Lung (tissue), 12 donors: ENCODE measurements around the gene HTR2C. TPM values are rescaled to one million over a fixed set of nuclear protein-coding genes. Genes with fewer than 3 reads are reported as not detected.

Source experiments
- ATAC-seq: fragments of 200-7000 bp; cut with Tn5 transposase; one replicate; pipeline ENCODE4 v1.9.1; 2020; ENCODE audit warnings: moderate number of reproducible peaks; ENCODE audit not compliant: insufficient read depth, low FRiP score
- DNase-seq, 3 donors: peaks; one replicate each; pipeline ENCODE4 v3.0.0-alpha.2; 2013 to 2017
- H3K27ac ChIP-seq, 2 donors: one replicate each; pipeline ENCODE4 v1.5.1; 2013; ENCODE audit warnings: mild to moderate bottlenecking in 2 of 2, moderate library complexity in 2 of 2, control low read depth in 1 of 2, inconsistent platforms in 1 of 2, low read depth in 1 of 2, low read length in 1 of 2
- H3K27me3 ChIP-seq, 3 donors: one replicate each; pipeline ENCODE4 v1.5.1; 2013; ENCODE audit warnings: low read length in 2 of 3; ENCODE audit not compliant: control insufficient read depth in 3 of 3, insufficient read depth in 3 of 3
- H3K36me3 ChIP-seq, 4 donors: one replicate each; pipeline ENCODE4 v1.5.1; 2013; ENCODE audit warnings: low read length in 4 of 4, mild to moderate bottlenecking in 1 of 4, moderate library complexity in 1 of 4; ENCODE audit not compliant: control insufficient read depth in 4 of 4, insufficient read depth in 4 of 4
- H3K4me1 ChIP-seq, 5 donors: one replicate each; pipeline ENCODE4 v1.5.1; 2013; ENCODE audit warnings: low read length in 5 of 5, mild to moderate bottlenecking in 2 of 5, moderate library complexity in 1 of 5; ENCODE audit not compliant: control insufficient read depth in 5 of 5, insufficient read depth in 5 of 5
- H3K4me3 ChIP-seq: one replicate; pipeline ENCODE4 v1.5.1; 2013; ENCODE audit warnings: mild to moderate bottlenecking, control low read depth, moderate library complexity
- H3K9ac ChIP-seq, 2 donors: one replicate each; pipeline ENCODE4 v1.5.1; 2013; ENCODE audit warnings: low read length in 2 of 2, control low read depth in 1 of 2; ENCODE audit not compliant: insufficient read depth in 1 of 2
- H3K9me3 ChIP-seq, 4 donors: one replicate each; pipeline ENCODE4 v1.5.1; 2013; ENCODE audit warnings: low read length in 3 of 4, mild to moderate bottlenecking in 1 of 4, moderate library complexity in 1 of 4; ENCODE audit not compliant: control insufficient read depth in 4 of 4, insufficient read depth in 3 of 4
- WGBS, 2 donors: extraction: QIAGEN DNeasy Blood & Tissue Kit; methylation state at CpG; one replicate each; pipeline ENCODE4 v1.1.7; 2013; 5-methylcytosine and 5-hydroxymethylcytosine counted together
- polyA plus RNA-seq, 2 donors: library from polyadenylated mRNA; stranded (reverse); fragments of 200-250 nt; gene quantifications; one replicate each; pipeline ENCODE4 v1.2.1, GENCODE V29; 2013
- total RNA-seq, 2 donors: library from RNA; depleted of rRNA in 1 of 2; stranded (reverse); fragments of >200 nt in 1 of 2; gene quantifications; one replicate each; pipeline ENCODE4 v1.2.1, GENCODE V29; 2014 to 2021
- TF ChIP-seq, protein P1 (sequence below): IDR thresholded peaks from 2 replicates; pipeline ENCODE4 v1.5.1; 2012; ENCODE audit warnings: mild to moderate bottlenecking; ENCODE audit errors: control extremely low read depth, extremely low read depth
- donor health status: control.
- donor health status: control.
- donor health status: Bipolar disorder and iron deficiency.
- donor health status: healthy.
- donor health status: DM: yes; HTN: yes; CAD: no.

Gene HTR2C
- total and polyA plus RNA-seq, 4 donors: 0.23 TPM; not detected in 3

DNA sequence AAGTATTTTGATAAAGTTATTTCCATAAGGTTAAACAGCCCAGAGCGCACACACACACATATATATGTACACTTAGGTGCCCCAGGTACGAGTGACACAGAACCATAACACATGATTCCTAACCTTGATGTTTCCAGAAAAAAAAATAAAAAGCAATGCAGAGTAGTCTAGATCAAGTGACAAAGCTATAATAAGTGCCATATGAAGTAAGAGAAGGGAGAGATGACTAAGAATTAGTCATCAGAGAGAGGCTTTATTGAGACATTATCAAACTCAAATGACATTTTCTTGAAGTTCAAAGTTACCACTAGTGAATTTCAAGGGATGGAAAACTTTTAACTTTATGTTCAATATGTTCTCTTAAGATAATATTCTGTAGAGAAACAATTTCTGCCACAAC is 215.0 kb downstream of the HTR2C start:
- Histone ChIP-seq H3K9me3 (no peaks in the 10 kb centered on the region), H3K9ac (no peak overlapping the region), H3K4me1 (no peaks in the 10 kb centered on the region), H3K36me3 (no peaks in the 10 kb centered on the region), H3K27ac (no peak overlapping the region), H3K27me3 (peaks cover 0 to 21% (median 4%) of the 10 kb centered on the region in 3 donors), H3K4me3 (no peak overlapping the region)
- WGBS, 2 donors: 64 to 81% methylated on average over 2 of the region's 2 CpGs
- TF ChIP-seq, protein P1, sequence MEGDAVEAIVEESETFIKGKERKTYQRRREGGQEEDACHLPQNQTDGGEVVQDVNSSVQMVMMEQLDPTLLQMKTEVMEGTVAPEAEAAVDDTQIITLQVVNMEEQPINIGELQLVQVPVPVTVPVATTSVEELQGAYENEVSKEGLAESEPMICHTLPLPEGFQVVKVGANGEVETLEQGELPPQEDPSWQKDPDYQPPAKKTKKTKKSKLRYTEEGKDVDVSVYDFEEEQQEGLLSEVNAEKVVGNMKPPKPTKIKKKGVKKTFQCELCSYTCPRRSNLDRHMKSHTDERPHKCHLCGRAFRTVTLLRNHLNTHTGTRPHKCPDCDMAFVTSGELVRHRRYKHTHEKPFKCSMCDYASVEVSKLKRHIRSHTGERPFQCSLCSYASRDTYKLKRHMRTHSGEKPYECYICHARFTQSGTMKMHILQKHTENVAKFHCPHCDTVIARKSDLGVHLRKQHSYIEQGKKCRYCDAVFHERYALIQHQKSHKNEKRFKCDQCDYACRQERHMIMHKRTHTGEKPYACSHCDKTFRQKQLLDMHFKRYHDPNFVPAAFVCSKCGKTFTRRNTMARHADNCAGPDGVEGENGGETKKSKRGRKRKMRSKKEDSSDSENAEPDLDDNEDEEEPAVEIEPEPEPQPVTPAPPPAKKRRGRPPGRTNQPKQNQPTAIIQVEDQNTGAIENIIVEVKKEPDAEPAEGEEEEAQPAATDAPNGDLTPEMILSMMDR: no peak
- DNase-seq: no peak
- ATAC-seq: no peak

DNA sequence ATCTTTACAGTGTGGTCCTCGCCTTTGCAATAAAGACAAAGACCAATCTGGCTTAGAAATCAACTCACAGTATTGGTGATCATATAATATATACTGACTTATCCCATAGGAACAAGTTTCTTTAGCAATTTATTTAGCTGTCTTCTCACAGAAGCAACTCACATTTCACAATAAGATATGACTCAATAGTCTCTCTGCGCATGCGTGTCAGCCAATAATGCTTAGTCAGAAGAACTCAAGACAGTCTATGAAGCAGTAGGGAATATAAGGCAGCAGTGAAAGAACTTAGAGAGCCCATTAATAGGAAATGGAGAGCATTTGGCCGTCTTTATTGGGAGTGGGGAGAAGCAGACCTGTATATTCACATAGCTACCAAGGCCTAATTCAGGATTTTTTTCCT is 216.8 kb downstream of the HTR2C start:
- Histone ChIP-seq H3K4me1 (no peaks in the 10 kb centered on the region), H3K9ac (no peak overlapping the region), H3K27me3 (peaks cover 0 to 21% (median 4%) of the 10 kb centered on the region in 3 donors), H3K4me3 (no peak overlapping the region), H3K36me3 (no peaks in the 10 kb centered on the region), H3K27ac (no peak overlapping the region), H3K9me3 (no peaks in the 10 kb centered on the region)
- TF ChIP-seq, protein P1: no peak
- no peak for DNase-seq
- no peak for ATAC-seq
- 83 to 87% methylated on average over 4 of the region's 4 CpGs for WGBS, 2 donors

DNA sequence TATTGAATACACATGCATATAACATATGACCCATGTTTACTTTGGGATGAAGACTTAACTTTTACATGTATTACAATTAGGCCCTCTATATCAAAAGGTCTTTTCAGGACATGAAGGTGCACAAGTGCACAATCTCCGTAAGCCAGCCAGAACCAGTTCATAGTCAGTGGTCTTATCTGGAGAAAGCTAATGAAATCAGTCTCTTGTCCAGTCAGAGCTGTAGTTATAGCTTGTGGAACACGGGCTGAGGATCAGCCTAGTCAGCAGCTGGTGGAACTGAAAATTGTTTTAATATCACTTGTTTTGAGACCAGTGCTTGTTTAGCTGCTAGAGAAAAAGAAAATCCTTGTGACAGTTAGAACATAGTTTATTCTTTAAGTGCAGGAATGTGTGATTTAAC is 235.6 kb downstream of the HTR2C start:
- no peaks in the 10 kb centered on the region for H3K36me3 ChIP-seq
- H3K9me3 ChIP-seq: no peaks in the 10 kb centered on the region
- H3K4me1 ChIP-seq: no peaks in the 10 kb centered on the region
- H3K27ac ChIP-seq: no peak overlapping the region
- H3K4me3 ChIP-seq: no peak overlapping the region
- 54 to 77% methylated on average over 2 of the region's 2 CpGs for whole genome bisulfite sequencing, 2 donors
- peak in 1 of 3 donors; percentile 1 for DNase-seq
- H3K9ac ChIP-seq: no peak overlapping the region
- no peak for ATAC-seq
- TF ChIP-seq, protein P1: no peak
- H3K27me3 ChIP-seq: peaks cover 0 to 24% (median 2%) of the 10 kb centered on the region in 3 donors

DNA sequence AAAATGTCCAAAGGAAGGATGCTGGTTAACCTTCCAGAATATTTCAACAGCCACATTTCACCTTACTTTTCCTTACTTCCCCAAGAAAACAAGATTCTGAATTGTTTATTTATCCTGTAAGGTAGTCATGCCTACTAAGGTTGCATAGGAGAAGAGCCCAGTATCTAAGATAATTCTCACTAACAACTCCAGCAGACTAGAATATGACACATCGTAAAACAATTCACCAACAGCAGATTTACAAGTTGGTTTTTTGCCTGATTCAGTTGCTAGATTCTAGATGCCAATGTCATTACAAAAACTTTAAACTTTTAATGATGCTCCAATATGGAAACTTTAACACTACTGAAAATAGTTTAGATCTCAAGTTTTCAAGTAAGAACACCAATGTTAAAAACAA is 257.2 kb downstream of the HTR2C start:
- ATAC-seq (no peak), DNase-seq (no peak)
- H3K36me3 ChIP-seq: no peaks in the 10 kb centered on the region
- WGBS, 2 donors: 86 to 94% methylated on average over 1 of the region's 1 CpG
- TF ChIP-seq, protein P1: no peak
- no peak overlapping the region for H3K9ac ChIP-seq
- peaks cover 0 to 5% (median 2%) of the 10 kb centered on the region in 3 donors for H3K27me3 ChIP-seq
- no peak overlapping the region for H3K4me3 ChIP-seq
- H3K9me3 ChIP-seq: no peaks in the 10 kb centered on the region
- H3K27ac ChIP-seq: no peak overlapping the region
- no peaks in the 10 kb centered on the region for H3K4me1 ChIP-seq
